ENCODE results near the gene TCAIM. TPM values are rescaled to one million over a fixed set of nuclear protein-coding genes. Genes with fewer than 3 reads are reported as not detected.
"Not testable (repeated sequence)": the region's sequence is repeated elsewhere in the genome, so short reads cannot be mapped to it uniquely, and the experiment has no call there.

TCAIM gene
- total and polyA plus RNA-seq, 2 of the 4 experiments (the other 2 are of a cell fraction), result 11.0 to 21.5 TPM

- TF ChIP-seq ELK1 (IDR thresholded peaks at IDR 0.05; ENCODE audit: borderline replicate concordance, low read depth, low read length), result no peak
Measured at GRCh38 chr3:44416031-44417030, 77.8 kb downstream of the TCAIM start (continued).

- DNase-seq; H2AFZ ChIP-seq (replicated peaks; ENCODE audit: low read length, poor library complexity); POLR2A ChIA-PET (ENCODE audit: unreplicated experiment); H3K4me1 ChIP-seq (ENCODE audit: control insufficient read depth, insufficient read depth, low read length); ATAC-seq (ENCODE audit: low read depth); H3K9ac ChIP-seq (ENCODE audit: low read depth, low read length); H3K27ac ChIP-seq (ENCODE audit: insufficient read depth, low read length); H4K20me1 ChIP-seq (ENCODE audit: insufficient read depth, low read length); H2BK120ac ChIP-seq (ENCODE audit: low read depth, low read length); H3K4ac ChIP-seq (ENCODE audit: low read depth, low read length); H3K9me3 ChIP-seq (ENCODE audit: control insufficient read depth, insufficient read depth, low read length); H3K56ac ChIP-seq (ENCODE audit: extremely low read depth, insufficient read depth, low read length); H3K9me1 ChIP-seq (ENCODE audit: insufficient read depth, low read length); H3K79me1 ChIP-seq (ENCODE audit: low read depth in 1 of 2, low read length in 2 of 2); H4K91ac ChIP-seq (ENCODE audit: insufficient read depth, low read depth, low read length); H3K14ac ChIP-seq (replicated peaks; ENCODE audit: low read depth, low read length); H2AK9ac ChIP-seq (replicated peaks; ENCODE audit: low read depth, low read length, poor library complexity); H3K4me3 ChIP-seq (ENCODE audit: insufficient read depth, low read depth, low read length); in situ Hi-C loops (cut with MboI; ENCODE audit: low sequenced_read_pairs); H3K4me2 ChIP-seq (ENCODE audit: low read depth, low read length); BruUV-seq (replicated peaks); H3K18ac ChIP-seq (ENCODE audit: low read depth, low read length); H2BK5ac ChIP-seq (ENCODE audit: low read depth, low read length, poor library complexity, severe bottlenecking); H4K5ac ChIP-seq (ENCODE audit: low read depth, low read length); H4K8ac ChIP-seq (ENCODE audit: low read depth in 2 of 2, low read length in 2 of 2); H3K27me3 ChIP-seq (ENCODE audit: control insufficient read depth, insufficient read depth, low read length); H3K23ac ChIP-seq (ENCODE audit: low read depth, low read length); intact Hi-C loops (cut with micrococcal nuclease); dilution Hi-C loops (cut with HindIII; ENCODE audit: low sequenced_read_pairs, unreplicated experiment); H2BK15ac ChIP-seq (ENCODE audit: low read depth, low read length); H2BK20ac ChIP-seq (ENCODE audit: low read depth, low read length); H2AK5ac ChIP-seq (ENCODE audit: low read depth, low read length); H3K36me3 ChIP-seq (ENCODE audit: control insufficient read depth, insufficient read depth, low read length): not testable (repeated sequence)
- CTCF ChIA-PET, result interaction anchor here (0.5 kb wide), 1 partner anchor 32 kb away, joined by 4 read pairs; no protein-coding TSS in a partner anchor
- WGBS, 2 experiments (ENCODE audit: extremely low coverage in 2 of 2, insufficient read length in 1 of 2), result no CpG with 5 or more reads among the region's 4 CpGs
Measured at GRCh38 chr3:44418118-44418517, 79.6 kb downstream of the TCAIM start.
